Calu3 (cell line): ENCODE measurements around the gene ZBED4. TPM values are rescaled to one million over a fixed set of nuclear protein-coding genes. Genes with fewer than 3 reads are reported as not detected.
A peak's percentile ranks its signal among the peaks of the same experiment; 100 is the strongest.
"Not testable (repeated sequence)": the region's sequence is repeated elsewhere in the genome, so short reads cannot be mapped to it uniquely, and the experiment has no call there.

ENCODE experiments used
- BruUV-seq: library from RNA; stranded (reverse); fragments of 400-500 nt; replicated peaks from 2 replicates; lab custom pipeline; 2021; lab: Mats Ljungman, UMichigan
- CTCF ChIA-PET: fragments of 300-600 bp; sonication (Branson Sonifier 250); formaldehyde crosslinking; loops from one replicate; lab custom pipeline; 2022; ENCODE audit warnings: antibody characterized with exemption; lab: Charles Lee
- DNase-seq: peaks from one replicate; pipeline ENCODE4 v3.0.0; 2022
- H3K27ac Mint-ChIP-seq: one replicate; pipeline ENCODE4 v1.8.0; 2022; ENCODE audit warnings: mixed read lengths; ENCODE audit not compliant: unreplicated experiment
- H3K27me3 Mint-ChIP-seq: one replicate; pipeline ENCODE4 v1.8.0; 2022; ENCODE audit warnings: mixed read lengths; ENCODE audit not compliant: unreplicated experiment
- H3K36me3 Mint-ChIP-seq: one replicate; pipeline ENCODE4 v1.8.0; 2022; ENCODE audit warnings: mild to moderate bottlenecking, moderate library complexity, mixed read lengths; ENCODE audit not compliant: insufficient read depth, unreplicated experiment
- H3K4me1 Mint-ChIP-seq: one replicate; pipeline ENCODE4 v1.8.0; 2022; ENCODE audit warnings: mild to moderate bottlenecking, low read depth, mixed read lengths; ENCODE audit not compliant: unreplicated experiment
- H3K4me3 Mint-ChIP-seq: one replicate; pipeline ENCODE4 v1.8.0; 2022; ENCODE audit warnings: mild to moderate bottlenecking, low read depth, moderate library complexity, mixed read lengths; ENCODE audit not compliant: unreplicated experiment
- H3K9me3 Mint-ChIP-seq: one replicate; pipeline ENCODE4 v1.8.0; 2022; ENCODE audit warnings: low read depth, mixed read lengths; ENCODE audit not compliant: unreplicated experiment
- CTCF ChIP-seq: fragments of 200-600 bp; IDR thresholded peaks from one replicate; pipeline ENCODE4 v1.8.0; 2022; ENCODE audit warnings: antibody characterized with exemption; ENCODE audit not compliant: unreplicated experiment
- intact Hi-C: fragments of 100-400 bp; cut with micrococcal nuclease; formaldehyde crosslinking; loops from one replicate; pipeline ENCODE4 v1.10.0; 2022; ENCODE audit not compliant: unreplicated experiment
- total RNA-seq: library from RNA; stranded (reverse); gene quantifications from 2 replicates; pipeline ENCODE4 v1.2.3, GENCODE V29; 2022

The ZBED4 gene
- total RNA-seq, 1 experiment from 2014 or later: 30.0 TPM

GRCh38 chr22:49849161-49850020, 4.3 kb upstream of the ZBED4 start:
- CTCF ChIA-PET: no interaction called here
- intact Hi-C loops: no loop called here
- Mint-ChIP-seq H3K27ac (no peak overlapping the region), H3K4me1 (peaks cover 8% of the 10 kb centered on the region), H3K27me3 (peaks cover 64% of the 10 kb centered on the region), H3K4me3 (peak overlapping the region; percentile 54), H3K9me3 (no peaks in the 10 kb centered on the region), H3K36me3 (peaks cover 30% of the 10 kb centered on the region)
- no peak for DNase-seq
- BruUV-seq: no TSS peak
- no peak for TF ChIP-seq CTCF

GRCh38 chr22:49850021-49850911, 3.4 kb upstream of the ZBED4 start:
- intact Hi-C loops: no loop called here
- peak overlapping the region; percentile 54 for H3K4me3 Mint-ChIP-seq
- CTCF ChIA-PET: no interaction called here
- H3K27ac Mint-ChIP-seq: no peak overlapping the region
- H3K36me3 Mint-ChIP-seq: peaks cover 39% of the 10 kb centered on the region
- no TSS peak for BruUV-seq
- no peak for TF ChIP-seq CTCF
- H3K27me3 Mint-ChIP-seq: peaks cover 59% of the 10 kb centered on the region
- H3K4me1 Mint-ChIP-seq: peaks cover 16% of the 10 kb centered on the region
- DNase-seq: no peak
- no peaks in the 10 kb centered on the region for H3K9me3 Mint-ChIP-seq

- CTCF ChIA-PET: no interaction called here
- H3K27ac Mint-ChIP-seq: no peak overlapping the region
- BruUV-seq: no TSS peak
- no peaks in the 10 kb centered on the region for H3K9me3 Mint-ChIP-seq
- intact Hi-C loops: no loop called here
- H3K4me3 Mint-ChIP-seq: peak overlapping the region; percentile 41
- peaks cover 50% of the 10 kb centered on the region for H3K27me3 Mint-ChIP-seq
- peaks cover 25% of the 10 kb centered on the region for H3K4me1 Mint-ChIP-seq
- TF ChIP-seq CTCF: no peak
- peaks cover 48% of the 10 kb centered on the region for H3K36me3 Mint-ChIP-seq
- DNase-seq: no peak
Measured at GRCh38 chr22:49850959-49851802, 2.5 kb upstream of the ZBED4 start.

GRCh38 chr22:49852568-49852897, 1.1 kb upstream of the ZBED4 start:
- peaks cover 28% of the 10 kb centered on the region for H3K4me1 Mint-ChIP-seq
- H3K27me3 Mint-ChIP-seq: peaks cover 41% of the 10 kb centered on the region
- CTCF ChIA-PET, DNase-seq, H3K9me3 Mint-ChIP-seq, BruUV-seq, intact Hi-C loops: not testable (repeated sequence)
- H3K4me3 Mint-ChIP-seq: peak overlapping the region; percentile 67
- peaks cover 50% of the 10 kb centered on the region for H3K36me3 Mint-ChIP-seq
- peak overlapping the region; percentile 30 for H3K27ac Mint-ChIP-seq
